PFSK-1 (cell line): ENCODE data around the gene FBN1.

ENCODE experiments used
- POLR2AphosphoS5 ChIP-seq: IDR thresholded peaks from 2 replicates; pipeline ENCODE4 v1.6.1; 2012; ENCODE audit warnings: low read depth, mild to moderate bottlenecking, control low read depth, low read length, moderate library complexity
- REST ChIP-seq, 2 experiments: IDR thresholded peaks; 2 replicates each; pipeline versions ENCODE4 v1.6.1 to v1.8.0; 2011 to 2012; ENCODE audit warnings: low read depth in 2 of 2, low read length in 2 of 2, control low read depth in 1 of 2, inconsistent platforms in 1 of 2, mild to moderate bottlenecking in 1 of 2, moderate library complexity in 1 of 2; ENCODE audit not compliant: insufficient read depth in 1 of 2
- TAF1 ChIP-seq: IDR thresholded peaks from 2 replicates; pipeline ENCODE4 v1.6.1; 2012; ENCODE audit warnings: low read length, control low read depth, borderline replicate concordance; ENCODE audit not compliant: insufficient read depth

GRCh38 chr15:48422401-48422800, 223.1 kb downstream of the FBN1 start:
- no peak for TF ChIP-seq REST (IDR thresholded peaks at IDR 0.05; ENCODE audit: insufficient read depth in 1 of 2, low read depth in 2 of 2, low read length in 2 of 2)
- TF ChIP-seq TAF1 = no peak
- TF ChIP-seq POLR2AphosphoS5 = no peak
